OCI-LY3 (cell line): ENCODE measurements around the gene SERPINI1.

Experiments used
- H2AFZ ChIP-seq: fragments of 200-600, 300-600 bp; shearing (Covaris generic); 2 replicates; pipeline ENCODE4 v1.6.0; 2014; ENCODE audit warnings: antibody characterized with exemption, low read depth, low read length
- H3K27ac ChIP-seq: fragments of 200-600, 300-600 bp; sonication (generic); 2 replicates; pipeline ENCODE4 v1.5.1; 2014; ENCODE audit warnings: mild to moderate bottlenecking, low read length, moderate library complexity, mixed read lengths
- H3K27me3 ChIP-seq: fragments of 200-600, 300-600 bp; sonication (generic); 2 replicates; pipeline ENCODE4 v1.6.1; 2014; ENCODE audit warnings: low read depth, low read length, mixed read lengths
- H3K36me3 ChIP-seq: fragments of 200-600, 300-600 bp; sonication (generic); replicated peaks from 2 replicates; pipeline ENCODE3; 2014; ENCODE audit warnings: low read depth, low read length, mixed read lengths
- H3K4me1 ChIP-seq: fragments of 300-600, 200-600 bp; sonication (generic); 2 replicates; pipeline ENCODE4 v1.6.1; 2014; ENCODE audit warnings: low read length, mixed read lengths
- H3K4me2 ChIP-seq: fragments of 200-600, 300-600 bp; sonication (generic); 2 replicates; pipeline ENCODE4 v1.6.1; 2014; ENCODE audit warnings: low read length, mixed read lengths
- H3K4me3 ChIP-seq: fragments of 300-600, 200-600 bp; sonication (generic); 2 replicates; pipeline ENCODE4 v1.5.1; 2014; ENCODE audit warnings: antibody characterized with exemption, mild to moderate bottlenecking, low read length, moderate library complexity
- H3K79me2 ChIP-seq: fragments of 300-600, 200-600 bp; shearing (Covaris generic); 2 replicates; pipeline ENCODE4 v1.6.1; 2014; ENCODE audit warnings: mild to moderate bottlenecking, low read length, mixed read lengths
- H3K9ac ChIP-seq: fragments of 300-600, 200-600 bp; shearing (Covaris generic); 2 replicates; pipeline ENCODE4 v1.6.0; 2014; ENCODE audit warnings: mild to moderate bottlenecking, low read length, moderate library complexity
- H3K9me3 ChIP-seq: fragments of 200-600, 300-600 bp; shearing (Covaris generic); 2 replicates; pipeline ENCODE4 v1.6.1; 2014; ENCODE audit warnings: low read length, mixed read lengths; ENCODE audit not compliant: insufficient read depth
- H4K20me1 ChIP-seq: fragments of 200-600, 300-600 bp; sonication (generic); 2 replicates; pipeline ENCODE4 v1.6.1; 2016; ENCODE audit warnings: low read length, mixed read lengths; ENCODE audit not compliant: insufficient read depth
- CTCF ChIP-seq: fragments of 200-600, 300-600 bp; sonication (generic); IDR thresholded peaks from 2 replicates; pipeline ENCODE4 v1.5.1; 2014; ENCODE audit warnings: antibody characterized with exemption, low read length, low read depth
- EZH2phosphoT487 ChIP-seq: fragments of 200-600 bp; shearing (Covaris generic); IDR thresholded peaks from 2 replicates; pipeline ENCODE4 v1.6.1; 2018; ENCODE audit warnings: antibody characterized with exemption, mixed run types, low read depth

The SERPINI1 gene, protein sequence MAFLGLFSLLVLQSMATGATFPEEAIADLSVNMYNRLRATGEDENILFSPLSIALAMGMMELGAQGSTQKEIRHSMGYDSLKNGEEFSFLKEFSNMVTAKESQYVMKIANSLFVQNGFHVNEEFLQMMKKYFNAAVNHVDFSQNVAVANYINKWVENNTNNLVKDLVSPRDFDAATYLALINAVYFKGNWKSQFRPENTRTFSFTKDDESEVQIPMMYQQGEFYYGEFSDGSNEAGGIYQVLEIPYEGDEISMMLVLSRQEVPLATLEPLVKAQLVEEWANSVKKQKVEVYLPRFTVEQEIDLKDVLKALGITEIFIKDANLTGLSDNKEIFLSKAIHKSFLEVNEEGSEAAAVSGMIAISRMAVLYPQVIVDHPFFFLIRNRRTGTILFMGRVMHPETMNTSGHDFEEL

GRCh38 chr3:167735233-167736138 lies at the start of gene SERPINI1:
Gene SERPINI1 (plus strand): TSS chr3:167735721. CDS start chr3:167789129, 53,408 bp downstream.
- TF ChIP-seq EZH2phosphoT487 (no peak), CTCF (no peak)
- peak within 1 kb of the TSS; percentile 83 for H3K9ac ChIP-seq
- H3K36me3 ChIP-seq, result peaks cover 2% of the 10 kb centered on the region
- H3K27me3 ChIP-seq, result no peaks in the 10 kb centered on the region; the same call in 1 of the 2 replicates
- peak within 1 kb of the TSS; percentile 81 for H3K27ac ChIP-seq
- H3K4me1 ChIP-seq, result peaks cover 18% of the 10 kb centered on the region
- peak within 1 kb of the TSS; percentile 79 for H2AFZ ChIP-seq
- peak within 1 kb of the TSS; percentile 81 for H3K4me2 ChIP-seq
- peaks cover 17% of the 10 kb centered on the region for H4K20me1 ChIP-seq
- peak within 1 kb of the TSS; percentile 85 for H3K4me3 ChIP-seq
- no peaks in the 10 kb centered on the region for H3K9me3 ChIP-seq
- H3K79me2 ChIP-seq, result peaks cover 39% of the 10 kb centered on the region

- H3K4me1 ChIP-seq, result peaks cover 20% of the 10 kb centered on the region
- no peak overlapping the region for H3K4me3 ChIP-seq
- no peak overlapping the region for H3K9ac ChIP-seq
- H2AFZ ChIP-seq, result no peak overlapping the region
- H3K79me2 ChIP-seq, result no peaks in the 10 kb centered on the region
- peaks cover 45% of the 10 kb centered on the region for H4K20me1 ChIP-seq
- no peaks in the 10 kb centered on the region for H3K27me3 ChIP-seq
- 0 out of 2 replicates have a peak overlapping the region, but pooled peaks have one; percentile 22 for H3K27ac ChIP-seq
- H3K4me2 ChIP-seq, result peak overlapping the region; percentile 56
- H3K9me3 ChIP-seq, result no peaks in the 10 kb centered on the region
- peaks cover 24% of the 10 kb centered on the region for H3K36me3 ChIP-seq
- TF ChIP-seq CTCF (no peak), EZH2phosphoT487 (0 out of 2 replicates have a peak, but pooled peaks have one; percentile 64)
Measured at GRCh38 chr3:167691366-167691765, 44.2 kb upstream of the SERPINI1 start.

DNA sequence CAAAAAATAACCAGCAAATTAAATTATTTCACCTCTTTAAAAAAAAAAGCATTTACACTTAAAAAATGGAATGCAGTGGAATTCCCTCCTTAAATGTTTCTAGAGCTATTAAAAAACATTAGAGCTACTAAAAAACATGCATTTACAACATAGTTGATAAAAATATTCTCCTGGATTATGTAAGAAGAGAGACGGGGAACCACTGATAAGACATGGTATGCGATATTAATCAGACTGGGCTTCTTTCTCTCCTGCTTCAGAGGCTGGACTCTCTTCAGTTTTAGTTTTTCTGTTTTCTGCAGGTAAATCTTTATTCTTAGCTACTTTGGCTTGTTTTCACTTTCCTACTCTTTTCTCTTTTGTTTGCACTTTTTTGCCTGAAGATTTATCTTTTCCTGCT lies 41.4 kb upstream of the SERPINI1 start:
- H3K36me3 ChIP-seq, result peaks cover 29% of the 10 kb centered on the region
- no peak overlapping the region for H2AFZ ChIP-seq
- no peak overlapping the region for H3K4me2 ChIP-seq
- no peaks in the 10 kb centered on the region for H3K79me2 ChIP-seq
- no peaks in the 10 kb centered on the region for H3K9me3 ChIP-seq
- H3K4me3 ChIP-seq, result no peak overlapping the region
- H3K4me1 ChIP-seq, result peaks cover 20% of the 10 kb centered on the region
- H3K27me3 ChIP-seq, result no peaks in the 10 kb centered on the region
- peaks cover 44% of the 10 kb centered on the region for H4K20me1 ChIP-seq
- H3K9ac ChIP-seq, result no peak overlapping the region
- TF ChIP-seq CTCF, result no peak
- TF ChIP-seq EZH2phosphoT487, result no peak
- no peak overlapping the region for H3K27ac ChIP-seq

DNA sequence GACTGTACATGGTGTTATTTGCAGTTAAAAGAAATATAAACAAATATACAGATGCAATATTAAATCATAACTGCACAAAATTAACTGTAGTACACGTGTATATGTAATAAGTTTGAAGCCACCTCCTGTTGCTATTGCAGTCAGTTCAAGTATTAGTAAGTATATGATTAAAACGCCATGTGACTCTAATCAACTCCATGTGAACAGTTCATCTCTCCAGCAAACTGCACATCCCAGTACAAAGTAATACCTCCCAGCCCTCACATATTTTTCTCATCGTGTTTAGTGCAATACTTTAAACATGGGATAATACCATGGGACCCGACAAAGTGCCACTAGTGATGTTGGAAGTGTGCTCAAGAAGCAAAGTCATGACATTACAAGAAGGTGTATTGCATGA lies 35.5 kb upstream of the SERPINI1 start:
- Histone ChIP-seq H3K9me3 (no peaks in the 10 kb centered on the region), H3K4me3 (no peak overlapping the region), H4K20me1 (peaks cover under 1% of the 10 kb centered on the region; the same call in 1 of the 2 replicates), H2AFZ (no peak overlapping the region), H3K4me1 (no peaks in the 10 kb centered on the region), H3K79me2 (no peaks in the 10 kb centered on the region), H3K27ac (no peak overlapping the region), H3K9ac (no peak overlapping the region), H3K4me2 (no peak overlapping the region), H3K27me3 (no peaks in the 10 kb centered on the region), H3K36me3 (peaks cover 19% of the 10 kb centered on the region)
- no peak for TF ChIP-seq EZH2phosphoT487
- TF ChIP-seq CTCF, result no peak
